ENCODE measurements around the gene LSAMP.
"Not testable (repeated sequence)": the region's sequence is repeated elsewhere in the genome, so short reads cannot be mapped to it uniquely, and the experiment has no call there.

Gene LSAMP

DNA sequence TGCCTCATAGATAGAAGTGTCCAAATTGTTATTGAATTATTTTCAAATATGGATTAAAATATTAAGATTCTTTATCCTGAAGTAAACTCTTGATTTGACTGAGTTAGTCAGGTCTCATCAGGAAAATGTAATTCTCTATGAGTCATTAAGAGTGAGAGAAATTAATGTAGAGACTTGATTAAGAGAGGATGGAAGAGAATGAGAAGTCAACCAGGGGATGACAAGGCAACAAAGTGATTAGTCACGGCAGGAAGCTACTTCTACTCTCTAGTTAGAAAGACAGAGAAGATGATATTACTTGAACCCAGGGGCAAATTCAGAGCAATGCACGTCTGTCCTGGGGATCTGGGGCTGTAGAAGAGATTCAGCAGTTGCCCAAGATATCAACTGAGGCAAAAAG, 202.5 kb downstream of the LSAMP start:
- DNase-seq (ENCODE audit: low read depth in 1 of 2, low spot score in 1 of 2), result no peak

DNA sequence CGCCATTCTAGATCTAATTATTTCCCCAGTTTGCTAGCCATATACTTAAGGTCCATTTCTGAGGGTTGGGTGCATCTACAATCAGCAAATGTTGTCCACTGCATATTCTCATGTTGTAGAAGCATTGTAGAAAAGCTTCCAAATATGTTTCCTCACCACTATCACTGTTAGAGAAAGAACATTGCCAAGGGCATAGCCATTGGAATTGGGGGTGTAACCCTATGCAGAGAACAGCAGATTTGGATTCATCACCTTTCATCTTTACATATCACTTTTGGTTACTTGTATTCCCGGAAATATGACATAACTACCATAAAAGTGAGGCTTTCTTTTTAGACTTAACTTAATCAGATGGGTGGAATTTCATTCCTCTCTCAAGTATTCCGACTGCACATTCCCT, 203.6 kb downstream of the LSAMP start:
- no peak for DNase-seq (ENCODE audit: low read depth in 1 of 2, low spot score in 1 of 2)

DNA sequence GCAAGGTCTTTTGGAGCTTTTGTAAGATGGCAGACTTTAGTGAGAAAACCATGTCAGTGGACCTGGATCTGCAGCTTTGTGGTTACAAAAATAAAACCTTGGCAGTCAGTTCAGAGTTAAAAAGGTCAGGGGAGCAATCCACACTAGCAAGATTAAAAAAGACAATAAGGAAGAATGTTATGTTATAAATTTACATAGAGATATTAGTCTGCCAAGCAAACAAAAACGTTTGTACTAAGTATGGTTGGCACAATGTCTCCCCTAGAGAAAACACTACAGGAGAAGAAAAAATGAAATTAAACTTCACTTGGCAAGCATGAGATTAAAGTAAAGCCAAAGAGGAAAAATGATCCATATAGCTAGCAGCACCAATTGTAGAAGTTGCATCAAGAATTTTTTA, 205.0 kb downstream of the LSAMP start:
- DNase-seq (ENCODE audit: low read depth in 1 of 2, low spot score in 1 of 2), result no peak

DNA sequence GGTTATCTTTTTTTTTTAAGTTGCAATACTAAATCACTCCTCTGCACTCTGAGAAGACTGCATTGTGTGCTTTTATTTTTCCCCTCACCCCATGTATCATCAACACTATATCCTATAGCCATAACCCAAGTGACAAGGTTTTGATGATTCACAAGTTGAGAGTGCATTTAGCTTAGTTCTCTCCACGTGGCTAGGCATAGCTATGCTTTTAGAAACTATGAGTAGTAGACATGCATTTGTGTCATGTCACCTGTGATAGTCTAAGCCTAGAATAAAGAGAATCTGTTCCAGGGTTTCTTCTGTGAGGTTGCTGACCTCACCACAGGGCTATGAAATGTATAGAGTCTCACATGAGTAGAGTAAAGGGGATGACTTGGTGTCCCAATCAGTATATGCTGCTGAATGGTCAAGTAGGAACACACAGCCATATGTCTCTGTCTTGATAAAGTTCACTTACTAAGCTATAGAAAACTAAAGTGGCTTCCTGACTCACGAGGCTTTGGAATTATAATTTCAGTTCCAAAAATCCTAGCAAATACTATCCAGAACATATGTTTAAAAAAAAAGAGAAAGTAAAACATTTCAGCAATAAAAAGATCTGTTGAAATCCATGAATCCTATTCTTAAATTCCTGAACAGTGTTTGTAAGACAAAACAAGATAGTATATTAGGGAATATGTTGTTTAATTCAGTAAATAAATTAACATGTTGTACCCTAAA, 206.3 kb downstream of the LSAMP start:
- no peak for DNase-seq (ENCODE audit: low read depth in 1 of 2, low spot score in 1 of 2)

DNA sequence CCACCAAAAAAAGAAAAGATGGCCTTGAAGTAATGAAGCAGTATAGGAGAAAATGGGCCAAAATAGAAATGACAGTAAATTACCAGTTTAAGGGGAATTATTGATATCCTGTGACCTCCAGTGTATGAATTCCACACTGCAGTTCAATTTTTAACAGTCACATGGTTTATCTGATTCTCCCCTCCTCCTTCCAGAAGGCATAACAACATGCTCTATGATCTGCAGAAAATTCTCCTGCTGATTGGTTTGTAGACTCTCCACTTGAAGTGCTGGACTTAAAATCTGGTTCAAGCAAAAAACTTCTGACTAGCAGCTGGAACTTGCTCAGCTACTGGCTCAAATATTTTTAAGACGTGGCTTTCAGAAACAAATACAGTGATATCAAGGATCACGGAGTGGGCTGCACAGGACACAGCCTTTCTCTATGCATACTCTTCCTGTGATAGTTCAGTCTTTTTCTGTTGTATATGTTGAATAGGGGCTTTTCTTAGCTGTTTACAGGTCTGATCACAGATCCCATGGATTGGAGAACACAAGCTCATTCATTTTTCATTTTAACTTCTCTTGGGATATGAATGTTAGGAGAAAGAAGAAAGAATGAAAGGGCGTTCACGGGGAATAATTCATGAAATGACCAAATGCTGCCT, 211.5 kb downstream of the LSAMP start:
- no peak for DNase-seq (ENCODE audit: low read depth in 1 of 2, low spot score in 1 of 2)

DNA sequence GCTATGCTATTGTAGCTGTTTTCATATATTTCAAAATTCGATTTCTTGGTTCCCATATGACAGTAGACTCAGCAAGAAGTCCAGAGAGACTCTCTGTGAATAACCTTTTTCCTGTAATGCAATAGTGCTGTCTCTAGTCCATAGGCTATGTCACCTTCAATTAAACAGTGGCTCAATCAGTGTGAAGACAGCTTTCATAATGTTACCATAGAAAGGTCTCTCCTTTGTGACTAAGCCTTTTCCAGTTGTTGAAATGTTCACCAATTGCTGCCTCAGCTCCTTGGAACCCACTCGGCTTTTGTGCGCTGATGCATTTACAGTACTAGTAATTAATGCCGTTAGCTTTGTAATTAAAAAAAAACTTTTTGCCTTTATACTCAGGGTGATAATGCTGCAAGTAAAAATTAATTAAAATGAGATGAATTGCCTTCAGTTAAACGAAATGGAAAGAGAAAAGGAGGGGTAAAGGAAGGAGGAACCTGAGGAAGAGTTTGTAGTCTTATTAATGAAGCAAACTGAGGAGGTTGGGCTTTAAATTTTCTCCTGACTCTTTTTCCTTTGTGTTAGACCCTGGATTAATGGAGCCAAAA, 214.8 kb downstream of the LSAMP start:
- DNase-seq (ENCODE audit: low read depth in 1 of 2, low spot score in 1 of 2), result no peak

DNA sequence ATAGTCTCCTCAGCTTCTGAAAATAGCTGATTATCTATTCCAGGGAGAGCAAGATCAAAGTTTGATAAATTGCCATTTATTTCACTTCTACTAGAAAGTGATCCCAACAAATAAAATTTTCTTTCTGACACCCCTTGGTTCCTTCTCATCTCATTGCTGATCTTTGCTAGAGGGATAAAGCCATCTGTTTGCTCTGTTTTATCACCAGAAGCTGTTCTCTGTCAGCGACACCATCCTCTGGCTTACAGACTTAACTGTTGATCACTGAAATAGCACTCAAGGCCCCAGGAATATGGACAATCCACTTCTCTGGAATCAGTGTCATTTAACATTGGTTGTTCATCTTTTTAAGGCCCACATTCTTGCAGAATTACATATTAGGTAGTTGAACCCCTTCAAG, 219.0 kb downstream of the LSAMP start:
- DNase-seq (ENCODE audit: low read depth in 1 of 2, low spot score in 1 of 2), result no peak

DNA sequence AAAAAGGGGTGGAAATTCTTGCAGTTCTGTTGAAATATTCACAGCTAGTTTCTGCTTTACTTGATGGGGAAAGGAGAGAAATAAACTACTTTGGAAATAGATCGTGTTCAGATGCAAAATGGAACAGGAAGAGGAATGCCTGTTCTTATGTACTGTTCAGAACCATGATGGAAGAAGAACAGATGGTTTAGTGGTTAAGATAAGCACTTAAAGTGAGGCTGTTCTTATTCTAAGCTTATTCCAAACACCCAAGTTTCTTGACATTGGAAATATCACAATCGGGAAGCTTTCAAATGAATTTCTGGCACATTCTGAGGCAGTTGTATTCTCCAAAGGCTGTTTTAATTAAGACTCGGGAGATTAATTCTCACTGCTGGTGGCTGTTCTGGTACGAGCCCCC, 228.5 kb downstream of the LSAMP start:
- no peak for DNase-seq (ENCODE audit: low read depth in 1 of 2, low spot score in 1 of 2)

DNA sequence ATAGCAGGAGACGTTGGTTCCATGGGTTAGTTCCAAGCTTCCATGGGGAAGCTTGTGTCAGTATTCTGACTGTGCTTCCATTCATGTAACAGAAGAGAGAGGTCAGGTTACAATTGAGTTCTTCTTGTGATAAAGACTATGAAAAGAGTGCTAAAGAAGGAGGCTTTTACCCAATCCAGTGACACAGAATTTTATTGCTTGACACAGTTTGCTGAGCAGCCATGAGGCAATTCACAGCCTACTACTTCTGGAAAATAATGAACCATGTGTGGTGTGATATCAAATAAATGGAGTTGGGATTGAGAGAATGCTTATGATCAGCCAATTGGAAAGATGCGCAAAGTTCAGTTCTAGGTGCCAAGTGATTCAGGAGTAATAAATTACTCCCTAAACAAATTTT, 233.4 kb downstream of the LSAMP start:
- no peak for DNase-seq (ENCODE audit: low read depth in 1 of 2, low spot score in 1 of 2)

DNA sequence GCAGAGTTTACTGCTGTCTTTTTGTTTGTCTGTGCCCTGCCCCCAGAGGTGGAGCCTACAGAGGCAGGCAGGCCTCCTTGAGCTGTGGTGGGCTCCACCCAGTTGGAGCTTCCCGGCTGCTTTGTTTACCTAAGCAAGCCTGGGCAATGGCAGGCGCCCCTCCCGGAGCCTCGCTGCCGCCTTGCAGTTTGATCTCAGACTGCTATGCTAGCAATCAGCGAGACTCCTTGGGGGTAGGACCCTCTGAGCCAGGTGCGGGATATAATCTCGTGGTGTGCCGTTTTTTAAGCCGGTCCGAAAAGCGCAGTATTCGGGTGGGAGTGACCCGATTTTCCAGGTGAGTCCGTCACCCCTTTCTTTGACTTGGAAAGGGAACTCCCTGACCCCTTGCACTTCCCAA, 236.5 kb downstream of the LSAMP start:
- not testable (repeated sequence) for DNase-seq (ENCODE audit: low read depth in 1 of 2, low spot score in 1 of 2)

DNA sequence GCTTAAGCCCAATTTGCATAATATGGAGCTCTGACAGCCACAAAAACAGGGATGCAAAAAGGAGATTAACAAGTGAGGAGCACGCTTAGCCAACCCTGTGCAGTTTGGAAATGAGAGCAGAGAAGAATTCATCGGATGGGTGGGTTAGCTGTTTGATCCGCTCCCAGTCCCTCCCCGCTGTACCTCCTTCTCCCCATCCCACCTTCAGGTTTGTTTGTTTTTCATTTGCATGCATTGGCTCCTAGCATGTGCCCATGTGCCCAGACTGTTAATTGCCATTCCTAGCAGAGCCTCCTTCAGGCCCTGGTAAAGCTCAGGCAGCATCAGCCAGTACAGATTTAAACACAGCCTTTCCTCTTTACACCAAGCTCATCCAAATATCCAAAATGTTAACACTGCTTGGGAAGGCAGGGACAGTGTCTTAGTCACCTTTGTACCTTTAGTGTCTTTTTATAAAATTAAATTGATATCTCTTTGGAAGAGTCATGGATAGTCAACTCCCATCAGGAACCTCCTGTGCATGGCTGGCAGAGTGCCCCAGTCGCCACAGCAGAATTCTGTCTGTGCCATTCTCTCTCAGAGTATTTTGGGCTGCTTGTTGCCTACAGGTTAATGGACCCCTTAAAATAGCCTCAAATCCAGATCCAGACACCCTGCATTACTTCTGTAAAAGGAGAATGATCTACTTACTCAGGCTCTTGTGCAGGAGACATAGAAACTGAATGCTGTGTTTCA, 244.2 kb downstream of the LSAMP start:
- no peak for DNase-seq (ENCODE audit: low read depth in 1 of 2, low spot score in 1 of 2)

DNA sequence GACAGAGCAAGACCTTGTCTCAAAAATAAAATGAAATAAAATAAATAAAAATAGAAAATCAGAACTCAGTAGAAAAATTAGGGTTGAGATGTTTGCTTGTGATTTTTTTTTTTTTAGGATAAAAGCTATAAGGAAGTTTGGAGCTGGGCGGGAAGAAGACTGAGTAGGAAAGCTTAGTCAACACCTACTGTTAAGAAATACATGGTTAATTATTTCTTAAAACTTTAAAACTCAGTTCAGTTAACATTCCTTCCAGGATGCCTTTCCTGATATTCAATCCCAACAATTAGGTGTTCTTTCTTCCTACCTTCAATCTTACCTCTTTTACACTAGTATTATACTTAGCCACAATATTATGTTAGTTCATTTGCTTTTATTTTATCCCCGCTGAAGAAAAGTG, 246.2 kb downstream of the LSAMP start:
- no peak for DNase-seq (ENCODE audit: low read depth in 1 of 2, low spot score in 1 of 2)

DNA sequence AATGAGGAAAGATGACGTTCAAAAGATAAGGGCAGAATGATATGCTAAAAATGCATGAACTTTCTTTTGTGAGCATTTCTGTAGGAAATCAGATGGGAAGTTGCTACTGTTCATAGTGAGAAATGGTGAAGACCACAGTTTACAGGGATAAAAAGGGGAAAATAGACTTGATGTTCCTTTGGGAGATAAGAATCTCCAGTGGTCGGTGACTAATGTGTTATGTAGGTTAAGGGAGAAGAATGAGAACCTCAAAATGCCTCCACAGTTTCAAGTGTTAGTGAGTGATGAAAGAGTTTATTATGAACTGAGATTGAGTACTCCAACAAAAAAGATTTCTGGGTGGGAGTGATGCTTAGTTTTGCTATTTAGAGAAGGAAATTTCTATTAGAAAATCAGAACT, 247.2 kb downstream of the LSAMP start:
- no peak for DNase-seq (ENCODE audit: low read depth in 1 of 2, low spot score in 1 of 2)

DNA sequence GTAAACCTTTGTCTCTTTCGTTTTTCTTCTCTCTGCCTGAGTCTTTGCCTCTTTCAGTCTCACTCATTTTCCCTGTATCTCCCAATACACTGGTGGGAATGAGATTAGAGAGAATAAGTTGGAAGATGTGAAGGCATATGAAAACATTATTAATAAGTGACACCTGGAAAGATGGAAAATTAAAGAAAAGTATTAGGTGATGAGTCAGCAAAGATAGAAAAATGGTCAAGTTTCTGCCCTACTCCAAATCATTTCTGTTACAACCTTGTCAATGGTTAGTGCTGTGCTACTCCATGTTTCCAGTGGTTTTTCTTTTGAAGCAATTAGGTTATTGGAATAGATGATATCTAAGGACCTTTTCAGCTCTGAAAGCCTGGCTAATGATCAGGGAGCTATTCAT, 252.8 kb downstream of the LSAMP start:
- DNase-seq (ENCODE audit: low read depth in 1 of 2, low spot score in 1 of 2), result no peak

DNA sequence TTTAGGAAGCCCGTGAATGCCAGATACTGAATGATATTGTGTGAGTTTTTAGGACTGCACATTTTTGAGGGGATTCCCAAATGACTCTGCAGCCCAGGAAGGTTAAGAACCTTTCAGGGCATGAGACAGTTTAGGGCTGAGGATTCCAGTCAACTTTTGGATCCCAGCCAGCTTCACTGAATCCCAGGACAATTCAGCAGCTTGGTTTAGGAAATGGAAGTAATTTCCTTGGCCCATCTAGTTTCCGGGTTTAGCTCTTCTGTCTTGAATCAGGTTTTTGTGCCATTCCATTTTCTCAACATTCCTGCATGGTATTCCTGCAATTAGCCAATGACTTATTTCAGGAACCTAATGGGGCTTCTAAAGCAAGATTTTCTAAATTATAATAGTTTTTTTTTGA, 253.9 kb downstream of the LSAMP start:
- no peak for DNase-seq (ENCODE audit: low read depth in 1 of 2, low spot score in 1 of 2)

DNA sequence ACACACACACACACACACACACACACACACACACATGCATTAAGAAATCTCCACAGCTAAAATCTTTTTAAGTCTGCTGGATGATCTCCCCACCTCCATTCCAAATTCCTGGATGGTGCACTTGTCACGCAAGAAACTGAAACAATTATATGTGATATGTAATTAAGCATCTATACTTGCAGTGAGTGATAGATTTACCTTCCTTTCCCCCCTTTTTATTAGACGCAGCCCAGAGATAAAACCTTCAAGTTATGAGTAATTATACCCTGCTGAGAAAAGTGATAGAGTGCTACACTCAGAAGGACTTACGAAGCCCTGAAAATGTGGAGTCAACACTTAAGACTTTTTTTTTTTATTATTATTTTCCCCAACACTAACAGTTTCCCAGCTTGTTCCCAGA, 255.2 kb downstream of the LSAMP start:
- DNase-seq (ENCODE audit: low read depth in 1 of 2, low spot score in 1 of 2), result no peak

DNA sequence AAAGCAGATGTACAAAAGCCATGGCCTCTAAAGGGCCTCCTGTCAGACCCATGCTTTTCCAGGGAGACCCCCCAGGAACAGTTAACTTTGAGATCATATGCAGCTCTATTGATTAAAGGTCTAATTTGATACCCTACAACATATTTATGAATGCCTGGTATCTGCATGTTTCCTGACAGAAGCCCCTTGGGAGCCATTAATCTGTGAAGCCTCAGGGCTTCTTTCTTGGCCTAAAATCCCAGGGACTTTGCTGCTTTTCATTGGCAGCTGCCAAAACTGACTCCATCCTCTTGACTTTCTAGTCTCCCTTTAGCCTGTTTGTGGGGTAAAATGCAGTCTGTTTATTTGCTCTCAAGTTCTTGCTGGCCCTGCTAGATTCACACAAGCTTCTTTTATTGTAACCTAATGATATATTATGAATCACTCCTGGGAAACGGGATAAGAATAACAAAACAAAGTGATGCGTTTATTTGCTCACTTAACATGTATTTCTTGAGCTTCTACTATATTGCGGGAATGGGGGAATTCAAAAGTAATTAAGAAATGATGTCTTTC, 257.0 kb downstream of the LSAMP start:
- no peak for DNase-seq (ENCODE audit: low read depth in 1 of 2, low spot score in 1 of 2)

DNA sequence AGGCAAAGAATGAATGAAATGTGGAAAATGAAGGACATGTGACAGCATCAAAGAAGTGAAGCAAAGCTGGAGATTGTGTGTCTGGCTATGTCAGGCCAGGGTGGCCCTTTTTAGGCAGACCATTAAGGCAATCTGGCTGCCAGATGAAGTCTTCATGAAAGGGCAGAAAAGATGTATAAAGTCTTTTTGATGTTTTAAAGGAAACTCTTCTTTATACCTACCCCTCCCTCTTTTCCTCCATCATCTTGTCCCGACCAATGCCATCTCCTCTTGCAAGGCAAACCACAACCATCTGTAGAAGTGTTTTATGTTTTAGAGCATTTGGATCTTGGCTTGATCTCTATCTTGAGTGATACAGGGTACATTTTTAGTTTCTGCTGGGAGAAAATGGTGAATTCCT, 259.2 kb downstream of the LSAMP start:
- no peak for DNase-seq (ENCODE audit: low read depth in 1 of 2, low spot score in 1 of 2)

DNA sequence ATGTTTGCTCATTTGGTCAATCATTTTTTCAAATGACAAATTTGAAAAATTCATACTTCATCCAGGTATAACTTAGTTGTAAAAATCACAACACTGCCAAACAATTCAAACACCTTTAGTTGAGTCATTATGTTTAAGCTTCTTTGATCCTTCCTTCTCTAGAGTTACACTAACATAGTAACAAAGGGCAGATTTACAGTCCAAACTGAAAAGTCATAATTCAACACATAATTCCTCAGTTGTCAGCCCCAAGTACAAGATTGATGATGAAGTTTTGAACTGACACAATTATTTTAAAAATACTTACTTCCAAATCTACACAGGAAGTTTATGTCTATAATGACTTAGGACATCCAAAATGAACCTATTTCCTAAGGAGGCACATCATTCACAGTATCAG, 264.1 kb downstream of the LSAMP start:
- no peak for DNase-seq (ENCODE audit: low read depth in 1 of 2, low spot score in 1 of 2)

DNA sequence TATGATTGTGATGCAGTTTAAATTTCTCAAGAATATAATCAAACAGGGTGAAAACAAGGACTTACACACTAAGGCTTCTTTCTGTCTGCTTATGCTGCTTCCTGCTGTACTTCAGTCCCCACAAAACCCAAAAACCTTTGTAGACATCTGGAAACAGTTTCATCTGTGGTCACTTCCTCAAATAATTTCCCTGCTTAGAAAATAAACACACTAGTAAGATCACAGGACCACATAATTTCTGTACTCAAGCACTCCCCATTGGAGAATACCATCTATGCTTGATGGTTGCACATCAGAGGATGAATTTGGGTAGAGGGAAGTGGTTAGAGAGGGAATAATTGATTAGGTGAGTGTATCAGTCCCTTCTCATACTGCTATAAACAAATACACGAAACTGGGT, 266.2 kb downstream of the LSAMP start:
- DNase-seq (ENCODE audit: low read depth in 1 of 2, low spot score in 1 of 2), result no peak

DNA sequence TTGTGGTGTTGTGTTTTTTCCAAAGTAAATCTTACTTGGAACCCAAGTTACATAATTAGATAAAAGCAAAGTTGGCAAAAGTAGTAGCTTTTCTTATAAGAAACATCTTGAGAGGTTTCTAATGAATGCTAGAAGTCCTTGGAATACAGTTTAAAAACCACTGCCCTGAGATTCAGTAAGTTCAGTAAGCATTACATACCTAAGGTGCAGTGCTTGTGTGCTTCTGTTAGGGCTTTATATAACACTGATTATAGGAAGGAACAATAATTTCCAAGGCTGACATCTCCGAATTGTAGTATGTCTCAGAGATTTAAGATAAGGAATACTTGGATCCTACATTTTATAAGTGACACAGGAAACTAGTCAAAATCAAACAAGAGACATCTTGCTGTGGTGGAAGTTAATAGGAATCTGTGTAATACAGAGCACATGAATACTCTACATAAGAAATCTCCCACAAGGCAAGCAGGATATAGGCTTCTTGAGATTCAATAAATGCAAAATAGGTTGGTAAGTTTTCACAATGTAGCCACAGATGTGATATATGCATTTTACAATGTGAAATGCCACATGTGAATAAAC, 268.2 kb downstream of the LSAMP start:
- DNase-seq (ENCODE audit: low read depth in 1 of 2, low spot score in 1 of 2), result no peak
